T-helper 2 cell (primary cell): ENCODE measurements around the gene ZNF385D.

Experiments
- DNase-seq, 5 experiments: peaks; one replicate each; pipeline versions ENCODE4 v3.0.0 to v3.0.0-alpha.2; 2012 to 2022
- total RNA-seq, 2 donors: gene quantifications; one replicate each; lab custom pipeline; 2026; lab: John Stamatoyannopoulos, UW

Gene ZNF385D
- total RNA-seq, result 0 reads per million in 2 donors

GRCh38 chr3:21750831-21751391 lies at the start of gene ZNF385D:
ZNF385D (minus strand) TSS chr3:21751210; CDS start chr3:21750916, 294 bp downstream.
- DNase-seq, result no peak

- DNase-seq, result no peak
These were observed 47.5 kb upstream of the ZNF385D start for GRCh38 chr3:21798356-21799088.

GRCh38 chr3:21795921-21796320 lies 44.9 kb upstream of the ZNF385D start:
- DNase-seq, result no peak

GRCh38 chr3:21795152-21795837 lies 44.3 kb upstream of the ZNF385D start:
- DNase-seq, result no peak

- DNase-seq, result no peak
These were observed 43.3 kb upstream of the ZNF385D start for GRCh38 chr3:21794291-21794690.

GRCh38 chr3:21792176-21792575 lies 41.2 kb upstream of the ZNF385D start:
- DNase-seq, result no peak

GRCh38 chr3:21791356-21791755 lies 40.3 kb upstream of the ZNF385D start:
- no peak for DNase-seq

- no peak for DNase-seq
These were observed 39.5 kb upstream of the ZNF385D start for GRCh38 chr3:21790466-21790865.

- no peak for DNase-seq
These were observed 38.7 kb upstream of the ZNF385D start for GRCh38 chr3:21789730-21790129.

GRCh38 chr3:21786438-21786797 lies 35.4 kb upstream of the ZNF385D start:
- DNase-seq, result peak in 1 of 5 experiments; percentile 11

GRCh38 chr3:21785765-21786437 lies 34.9 kb upstream of the ZNF385D start:
- no peak for DNase-seq

GRCh38 chr3:21783839-21784238 lies 32.8 kb upstream of the ZNF385D start:
- DNase-seq, result no peak

GRCh38 chr3:21781355-21781754 lies 30.3 kb upstream of the ZNF385D start:
- no peak for DNase-seq

- DNase-seq, result no peak
These were observed 28.9 kb upstream of the ZNF385D start for GRCh38 chr3:21779909-21780308.

- DNase-seq, result no peak
These were observed 27.7 kb upstream of the ZNF385D start for GRCh38 chr3:21778715-21779114.

- DNase-seq, result no peak
These were observed 26.8 kb upstream of the ZNF385D start for GRCh38 chr3:21777821-21778220.

GRCh38 chr3:21766002-21766401 lies 15.0 kb upstream of the ZNF385D start:
- no peak for DNase-seq

GRCh38 chr3:21755896-21756295 lies 4.9 kb upstream of the ZNF385D start:
- no peak for DNase-seq

GRCh38 chr3:21754839-21755238 lies 3.8 kb upstream of the ZNF385D start:
- DNase-seq, result no peak

GRCh38 chr3:21752749-21753347 lies 1.8 kb upstream of the ZNF385D start:
- DNase-seq, result peak in 1 of 5 experiments; percentile 31

- DNase-seq, result no peak
These were observed 876 bp upstream of the ZNF385D start for GRCh38 chr3:21751886-21752285.

GRCh38 chr3:21750080-21750696 lies 822 bp downstream of the ZNF385D start:
- DNase-seq, result no peak
